HG03469 (cell line): ENCODE results near the gene ALDH1L2.

Experiments
- ATAC-seq: cut with Tn5 transposase; IDR thresholded peaks from one replicate; pipeline ENCODE4 v1.9.1; 2021; ENCODE audit warnings: mild to moderate bottlenecking, moderate library complexity, moderate number of reproducible peaks; ENCODE audit not compliant: unreplicated experiment

ALDH1L2 gene

GRCh38 chr12:105036937-105037649, 47.2 kb downstream of the ALDH1L2 start:
- ATAC-seq, result no peak

- no peak for ATAC-seq
Observed at GRCh38 chr12:105033851-105034250, 50.4 kb downstream of the ALDH1L2 start.

DNA sequence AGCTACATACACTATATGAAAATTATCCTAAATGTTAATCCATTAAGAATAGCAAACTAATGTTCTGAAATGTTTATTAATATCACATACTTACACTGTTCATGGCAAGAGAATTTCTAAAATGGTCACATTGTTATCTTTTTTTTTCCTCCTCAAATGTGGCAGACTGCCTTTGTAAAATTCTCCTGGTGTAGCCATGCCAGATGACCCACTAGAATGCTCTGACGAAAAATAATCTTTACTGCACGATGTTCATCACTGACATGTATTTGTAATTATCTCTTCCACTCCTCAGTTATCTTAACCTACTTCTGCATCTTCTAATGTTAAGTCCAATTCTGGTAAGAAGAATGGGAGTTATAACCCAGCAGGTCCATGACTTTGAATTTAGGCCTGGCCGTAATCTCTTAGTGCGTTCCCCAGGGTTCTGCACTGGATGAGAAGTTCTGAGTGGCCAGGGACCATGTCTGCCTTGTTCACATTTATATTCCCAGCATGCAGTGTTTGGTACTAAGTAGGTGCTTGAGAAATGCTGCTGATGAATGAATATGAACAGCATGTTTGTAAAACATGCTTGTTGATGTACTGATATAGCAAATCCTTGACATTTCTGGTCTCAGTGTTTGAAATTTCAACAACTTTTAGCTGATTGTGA, 51.4 kb downstream of the ALDH1L2 start:
- no peak for ATAC-seq

- peak; percentile 85 for ATAC-seq
Observed at GRCh38 chr12:105030820-105031807, 53.1 kb downstream of the ALDH1L2 start.

GRCh38 chr12:105026411-105026810, 57.8 kb downstream of the ALDH1L2 start:
- no peak for ATAC-seq

GRCh38 chr12:105025890-105026289, 58.4 kb downstream of the ALDH1L2 start:
- ATAC-seq, result no peak

DNA sequence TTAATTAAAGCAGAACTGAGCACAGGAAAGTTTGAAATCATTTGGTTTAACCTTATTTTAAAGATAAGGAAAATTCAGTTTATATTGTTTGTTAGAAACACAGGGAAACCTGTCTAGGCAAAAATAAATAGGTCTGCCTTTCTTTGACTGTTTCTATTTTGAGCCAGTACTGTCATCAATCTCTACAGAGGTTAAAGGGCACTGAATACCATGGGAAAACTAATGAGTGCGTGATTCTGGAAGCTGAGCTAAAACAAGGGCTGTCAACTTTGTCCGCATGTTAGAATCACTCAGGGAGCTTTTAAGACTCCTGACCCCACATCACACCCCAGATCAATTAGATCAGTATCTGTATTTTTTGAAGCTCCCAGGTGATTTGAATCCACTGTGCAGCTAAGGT, 59.3 kb downstream of the ALDH1L2 start:
- no peak for ATAC-seq

- no peak for ATAC-seq
Observed at GRCh38 chr12:105020241-105020962, 63.9 kb downstream of the ALDH1L2 start.

DNA sequence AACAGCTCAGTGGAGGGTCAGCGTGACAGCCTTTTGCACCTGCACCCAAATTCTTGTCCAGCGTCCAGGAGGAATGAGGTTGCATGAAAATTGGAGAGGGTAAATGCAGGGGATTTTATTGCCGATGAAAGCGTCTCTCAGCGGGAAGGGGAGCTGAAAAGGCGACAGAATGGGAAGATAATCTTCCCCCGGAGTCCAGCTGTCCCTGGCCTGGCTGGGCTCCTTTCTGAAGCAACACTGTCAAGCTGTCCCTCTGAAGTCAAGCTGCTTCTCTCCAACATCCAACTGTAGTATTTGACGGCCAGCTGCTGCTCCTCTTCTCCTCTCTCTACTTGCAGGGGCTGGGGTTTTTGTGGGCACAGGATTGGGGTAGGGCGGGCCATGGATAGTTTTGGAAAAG, 65.5 kb downstream of the ALDH1L2 start:
- ATAC-seq, result no peak

GRCh38 chr12:105018012-105018411, 66.2 kb downstream of the ALDH1L2 start:
- no peak for ATAC-seq

- no peak for ATAC-seq
Observed at GRCh38 chr12:105015543-105015942, 68.7 kb downstream of the ALDH1L2 start.

GRCh38 chr12:105014603-105015002, 69.7 kb downstream of the ALDH1L2 start:
- ATAC-seq, result no peak

DNA sequence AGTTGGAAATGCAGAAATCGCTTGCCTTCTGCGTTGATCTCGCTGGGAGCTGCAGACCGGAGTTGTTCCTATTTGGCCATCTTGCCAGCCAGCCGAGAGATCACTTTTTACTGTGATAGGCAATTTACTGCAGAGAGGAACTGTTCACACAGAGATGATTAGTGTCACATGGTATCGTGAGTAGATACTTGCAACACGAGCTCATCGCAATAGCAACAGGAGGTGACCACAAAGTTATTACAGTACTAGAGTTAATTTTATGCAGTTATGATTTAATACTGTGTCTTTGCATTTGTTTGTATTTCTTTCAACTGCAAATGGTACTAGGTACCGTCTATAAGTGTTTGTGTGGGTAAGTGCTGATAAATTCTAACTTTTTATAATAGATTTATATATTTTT, 70.4 kb downstream of the ALDH1L2 start:
- no peak for ATAC-seq

- ATAC-seq, result no peak
Observed at GRCh38 chr12:105001476-105001875, 82.8 kb downstream of the ALDH1L2 start.

GRCh38 chr12:104999347-104999685, 84.9 kb downstream of the ALDH1L2 start:
- ATAC-seq, result no peak

DNA sequence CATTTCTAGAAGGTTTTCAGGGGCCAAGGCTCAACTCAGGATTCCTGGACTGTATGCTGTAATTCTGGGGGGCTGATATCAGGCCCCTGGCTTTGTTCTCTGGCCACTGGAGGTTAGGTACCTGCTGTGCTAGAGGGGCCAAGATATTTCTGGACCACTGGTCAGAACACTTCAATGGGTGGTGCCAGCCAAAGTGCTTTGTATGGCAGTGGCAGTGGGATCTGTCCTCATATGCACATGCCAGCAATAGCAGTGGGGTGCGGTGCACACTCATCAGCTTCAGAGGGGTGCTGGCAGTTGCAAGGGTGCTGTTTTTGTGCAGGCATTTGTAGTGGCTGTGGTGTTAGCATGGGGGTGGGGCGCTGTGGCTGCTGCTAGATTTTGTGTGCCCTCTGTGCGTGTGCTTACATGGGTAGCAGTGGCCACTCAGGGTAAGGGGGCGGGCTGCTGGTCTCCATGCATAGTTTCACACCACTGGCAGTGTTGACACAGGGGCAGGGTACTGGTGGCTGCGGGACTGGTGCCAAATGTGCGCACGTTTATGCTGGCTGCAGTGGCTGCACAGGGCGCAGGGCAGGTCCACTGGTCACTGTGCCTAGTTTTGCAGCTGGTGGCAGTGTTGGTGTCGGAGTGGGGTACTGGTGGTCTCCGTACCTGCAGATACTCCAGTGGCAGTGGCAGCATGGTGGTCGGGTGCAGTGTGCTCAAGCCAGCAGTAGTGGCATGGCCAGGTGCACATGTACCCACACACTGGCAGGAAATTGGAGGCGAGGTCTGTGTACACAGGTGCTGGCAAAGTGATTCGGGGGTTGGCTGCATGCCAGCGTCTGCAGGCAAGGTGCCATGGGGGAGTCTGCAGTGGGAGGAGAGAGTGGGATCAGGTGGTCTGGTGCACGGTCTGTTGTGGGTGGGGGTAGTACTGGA, 85.6 kb downstream of the ALDH1L2 start:
- ATAC-seq, result no peak

DNA sequence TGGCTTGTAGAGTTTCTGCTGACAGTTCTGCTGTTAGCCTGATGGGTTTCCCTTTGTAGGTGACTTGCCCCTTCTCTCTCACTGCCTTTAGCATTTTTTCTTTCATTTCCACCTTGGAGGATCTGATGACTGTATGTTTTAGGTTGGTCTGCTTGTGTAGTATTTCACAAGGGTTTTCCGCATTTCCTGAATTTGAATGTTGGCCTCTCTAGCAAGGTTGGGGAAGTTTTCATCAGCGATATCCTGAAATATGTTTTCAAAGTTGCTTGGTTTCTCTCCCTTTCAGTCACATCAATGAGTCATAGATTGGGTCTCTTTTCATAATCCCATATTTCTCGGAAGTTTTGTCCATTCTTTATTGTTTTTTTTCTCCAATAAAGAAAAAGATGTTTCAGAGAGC, 86.7 kb downstream of the ALDH1L2 start:
- ATAC-seq, result no peak

- ATAC-seq, result no peak
Observed at GRCh38 chr12:104994336-104994735, 89.9 kb downstream of the ALDH1L2 start.

GRCh38 chr12:104991565-104992128, 92.6 kb downstream of the ALDH1L2 start:
- ATAC-seq, result no peak
